ENCODE data around the gene HOXA3. TPM values are rescaled to one million over a fixed set of nuclear protein-coding genes. Genes with fewer than 3 reads are reported as not detected.

The HOXA3 gene
- total RNA-seq, 1 experiment from 2014 or later = not detected

GRCh38 chr7:27106181-27106900 lies 46.0 kb downstream of the HOXA3 start:
- H3K4me1 Mint-ChIP-seq = peaks cover 11 to 33% of the 10 kb centered on the region in 2 experiments
- H4K20me1 ChIP-seq (ENCODE audit: control insufficient read depth, insufficient read depth, insufficient read length) = peaks cover 2% of the 10 kb centered on the region
- no peak overlapping the region for H3K27ac ChIP-seq (ENCODE audit: insufficient read length, low read depth, low read length)

More at GRCh38 chr7:27106181-27106900, 46.0 kb downstream of the HOXA3 start:
- H3K9me3 Mint-ChIP-seq = peaks cover 6 to 7% of the 10 kb centered on the region in 2 experiments; a peak in 4 of 5 replicates
- H3K9ac ChIP-seq (ENCODE audit: extremely low read depth, insufficient read length, low read length) = no peak overlapping the region
- H4K91ac ChIP-seq (ENCODE audit: insufficient read length, low read depth, low read length) = no peak overlapping the region
- DNase-seq = peak; percentile 77
- no peak overlapping the region for H3T11ph ChIP-seq (ENCODE audit: low read length)
- H2AK5ac ChIP-seq (ENCODE audit: insufficient read length, low read length) = no peak overlapping the region
- H2BK5ac ChIP-seq (ENCODE audit: insufficient read length, low read length) = no peak overlapping the region
- no peak overlapping the region for H2AFZ ChIP-seq (ENCODE audit: low read length)
- H3K4ac ChIP-seq (ENCODE audit: low read depth, low read length) = no peak overlapping the region
- H3K36me3 Mint-ChIP-seq (ENCODE audit: insufficient read depth in 1 of 3, low read depth in 3 of 3) = no peaks in the 10 kb centered on the region; a peak in 1 of 7 replicates
- H3K4me3 Mint-ChIP-seq = no peak overlapping the region
- no CpG with 5 or more reads among the region's 44 CpGs for WGBS (ENCODE audit: extremely low coverage, insufficient read length, low lambda C conversion rate)
- H3K27ac Mint-ChIP-seq = no peak overlapping the region
- H3K4me2 ChIP-seq (ENCODE audit: insufficient read depth, insufficient read length, low read length) = peak overlapping the region; percentile 10
- no peaks in the 10 kb centered on the region for H3K79me1 ChIP-seq (ENCODE audit: insufficient read depth, low read depth, low read length, poor library complexity, severe bottlenecking)
- H3K23ac ChIP-seq (ENCODE audit: insufficient read length, low read depth, low read length) = no peak overlapping the region
- no peaks in the 10 kb centered on the region for H3K4me1 ChIP-seq (ENCODE audit: insufficient read depth, low read length)
- no peak overlapping the region for H2BK20ac ChIP-seq (ENCODE audit: low read depth, low read length, poor library complexity, severe bottlenecking)
- H2BK120ac ChIP-seq (ENCODE audit: low read depth, low read length, poor library complexity, severe bottlenecking) = no peak overlapping the region
- no peak overlapping the region for H2BK15ac ChIP-seq (ENCODE audit: low read depth, low read length)
- H3K9me3 ChIP-seq (ENCODE audit: control insufficient read depth, low read depth, low read length) = no peaks in the 10 kb centered on the region
- peaks cover 100% of the 10 kb centered on the region for H3K27me3 Mint-ChIP-seq (ENCODE audit: low read depth)
- H3K23me2 ChIP-seq (ENCODE audit: insufficient read length, low read depth, low read length, poor library complexity, severe bottlenecking) = no peaks in the 10 kb centered on the region
- no peak overlapping the region for H4K5ac ChIP-seq (ENCODE audit: insufficient read length, low read depth, low read length)
- H3K18ac ChIP-seq (ENCODE audit: insufficient read length, low read depth, low read length) = no peak overlapping the region
- H3K56ac ChIP-seq (ENCODE audit: insufficient read length, low read depth, low read length) = no peak overlapping the region
- no peak overlapping the region for H4K8ac ChIP-seq (replicated peaks; ENCODE audit: insufficient read length, low read depth, low read length)
- no peak for TF ChIP-seq CTCF (conservative IDR thresholded peaks at IDR 0.05)
- H2BK12ac ChIP-seq (ENCODE audit: insufficient read length, low read depth, low read length) = no peak overlapping the region
- no peaks in the 10 kb centered on the region for H3K79me2 ChIP-seq (ENCODE audit: insufficient read depth, low read length)
- no peak overlapping the region; the same call in 1 of the 2 replicates for H3K14ac ChIP-seq (ENCODE audit: insufficient read depth, low read length)
- H3K27me3 ChIP-seq (ENCODE audit: insufficient read depth, low read length) = peaks cover 100% of the 10 kb centered on the region

Data from H9 (cell line).